ENCODE measurements around the gene ATR. TPM values are rescaled to one million over a fixed set of nuclear protein-coding genes. Genes with fewer than 3 reads are reported as not detected.
"Not testable (repeated sequence)": the region's sequence is repeated elsewhere in the genome, so short reads cannot be mapped to it uniquely, and the experiment has no call there.

ATR gene
- total RNA-seq, 1 experiment from 2014 or later, result 15.8 TPM

DNA sequence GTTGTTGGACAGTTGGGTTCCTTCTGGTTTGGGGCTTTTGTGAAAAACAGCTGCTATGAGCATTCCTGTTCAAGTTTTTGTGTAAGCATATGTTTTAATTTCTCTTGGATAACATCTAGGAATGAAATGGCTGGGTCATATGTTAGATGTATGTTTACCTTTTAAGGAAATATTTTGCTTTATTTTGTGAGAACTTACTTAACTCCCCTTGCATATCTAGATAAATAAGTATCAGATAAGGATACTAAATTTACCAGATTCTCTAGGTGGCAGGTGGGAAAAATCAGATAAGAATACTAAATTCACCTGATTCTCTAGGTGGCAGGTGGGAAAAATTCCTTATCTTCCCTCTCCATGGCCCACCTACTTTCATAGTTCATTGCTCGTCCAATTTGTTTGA, 16.6 kb upstream of the ATR start:
- Mint-ChIP-seq H3K4me1 (peaks cover 13 to 19% of the 10 kb centered on the region in 2 experiments), H3K36me3 (ENCODE audit: insufficient read depth in 1 of 3, low read depth in 3 of 3) (peaks cover 5 to 7% (median 5%) of the 10 kb centered on the region in 3 experiments; a peak in 6 of 7 replicates), H3K27ac (no peak overlapping the region), H3K9me3 (no peaks in the 10 kb centered on the region), H3K4me3 (peak overlapping the region; percentile 93 to 99), H3K27me3 (ENCODE audit: low read depth) (peaks cover 5% of the 10 kb centered on the region)
- DNase-seq, result no peak
- no peak overlapping the region for H4K91ac ChIP-seq (ENCODE audit: insufficient read length, low read depth, low read length)
- H2BK12ac ChIP-seq (ENCODE audit: insufficient read length, low read depth, low read length), result no peak overlapping the region
- H3K4me2 ChIP-seq (ENCODE audit: insufficient read depth, insufficient read length, low read length), result peak overlapping the region; percentile 65
- no peaks in the 10 kb centered on the region for H3K79me2 ChIP-seq (ENCODE audit: insufficient read depth, low read length)
- H3K27ac ChIP-seq (ENCODE audit: insufficient read length, low read depth, low read length), result no peak overlapping the region
- H2AFZ ChIP-seq (ENCODE audit: low read length), result no peak overlapping the region
- H3K9ac ChIP-seq (ENCODE audit: extremely low read depth, insufficient read length, low read length), result no peak overlapping the region
- no peak overlapping the region for H3K23ac ChIP-seq (ENCODE audit: insufficient read length, low read depth, low read length)
- no peaks in the 10 kb centered on the region for H3K4me1 ChIP-seq (ENCODE audit: insufficient read depth, low read length)
- H3K27me3 ChIP-seq (ENCODE audit: insufficient read depth, low read length), result no peaks in the 10 kb centered on the region
- H4K5ac ChIP-seq (ENCODE audit: insufficient read length, low read depth, low read length), result no peak overlapping the region
- no peak overlapping the region for H3K4ac ChIP-seq (ENCODE audit: low read depth, low read length)
- no peak overlapping the region for H2BK20ac ChIP-seq (ENCODE audit: low read depth, low read length, poor library complexity, severe bottlenecking)
- H3T11ph ChIP-seq (ENCODE audit: low read length), result no peak overlapping the region
- no peaks in the 10 kb centered on the region for H3K9me3 ChIP-seq (ENCODE audit: control insufficient read depth, low read depth, low read length)
- no CpG with 5 or more reads among the region's 1 CpG for WGBS (ENCODE audit: extremely low coverage, insufficient read length, low lambda C conversion rate)
- H4K20me1 ChIP-seq (ENCODE audit: control insufficient read depth, insufficient read depth, insufficient read length), result no peaks in the 10 kb centered on the region
- TF ChIP-seq, protein P1, sequence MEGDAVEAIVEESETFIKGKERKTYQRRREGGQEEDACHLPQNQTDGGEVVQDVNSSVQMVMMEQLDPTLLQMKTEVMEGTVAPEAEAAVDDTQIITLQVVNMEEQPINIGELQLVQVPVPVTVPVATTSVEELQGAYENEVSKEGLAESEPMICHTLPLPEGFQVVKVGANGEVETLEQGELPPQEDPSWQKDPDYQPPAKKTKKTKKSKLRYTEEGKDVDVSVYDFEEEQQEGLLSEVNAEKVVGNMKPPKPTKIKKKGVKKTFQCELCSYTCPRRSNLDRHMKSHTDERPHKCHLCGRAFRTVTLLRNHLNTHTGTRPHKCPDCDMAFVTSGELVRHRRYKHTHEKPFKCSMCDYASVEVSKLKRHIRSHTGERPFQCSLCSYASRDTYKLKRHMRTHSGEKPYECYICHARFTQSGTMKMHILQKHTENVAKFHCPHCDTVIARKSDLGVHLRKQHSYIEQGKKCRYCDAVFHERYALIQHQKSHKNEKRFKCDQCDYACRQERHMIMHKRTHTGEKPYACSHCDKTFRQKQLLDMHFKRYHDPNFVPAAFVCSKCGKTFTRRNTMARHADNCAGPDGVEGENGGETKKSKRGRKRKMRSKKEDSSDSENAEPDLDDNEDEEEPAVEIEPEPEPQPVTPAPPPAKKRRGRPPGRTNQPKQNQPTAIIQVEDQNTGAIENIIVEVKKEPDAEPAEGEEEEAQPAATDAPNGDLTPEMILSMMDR (conservative IDR thresholded peaks at IDR 0.05), result no peak
- no peak overlapping the region for H4K8ac ChIP-seq (replicated peaks; ENCODE audit: insufficient read length, low read depth, low read length)
- H2BK5ac ChIP-seq (ENCODE audit: insufficient read length, low read length), result no peak overlapping the region
- no peak overlapping the region for H2BK120ac ChIP-seq (ENCODE audit: low read depth, low read length, poor library complexity, severe bottlenecking)
- no peak overlapping the region for H3K14ac ChIP-seq (ENCODE audit: insufficient read depth, low read length)
- H3K79me1 ChIP-seq (ENCODE audit: insufficient read depth, low read depth, low read length, poor library complexity, severe bottlenecking), result no peaks in the 10 kb centered on the region
- no peak overlapping the region for H2AK5ac ChIP-seq (ENCODE audit: insufficient read length, low read length)
- no peak overlapping the region for H3K18ac ChIP-seq (ENCODE audit: insufficient read length, low read depth, low read length)
- no peak overlapping the region for H3K56ac ChIP-seq (ENCODE audit: insufficient read length, low read depth, low read length)
- H2BK15ac ChIP-seq (ENCODE audit: low read depth, low read length), result no peak overlapping the region
- H3K23me2 ChIP-seq (ENCODE audit: insufficient read length, low read depth, low read length, poor library complexity, severe bottlenecking), result peaks cover 7% of the 10 kb centered on the region

- H4K91ac ChIP-seq (ENCODE audit: insufficient read length, low read depth, low read length); H2BK20ac ChIP-seq (ENCODE audit: low read depth, low read length, poor library complexity, severe bottlenecking); H2BK120ac ChIP-seq (ENCODE audit: low read depth, low read length, poor library complexity, severe bottlenecking); H3K14ac ChIP-seq (ENCODE audit: insufficient read depth, low read length); H3K9ac ChIP-seq (ENCODE audit: extremely low read depth, insufficient read length, low read length); H4K20me1 ChIP-seq (ENCODE audit: control insufficient read depth, insufficient read depth, insufficient read length); H3K4me1 ChIP-seq (ENCODE audit: insufficient read depth, low read length); H2BK15ac ChIP-seq (ENCODE audit: low read depth, low read length); H3K79me1 ChIP-seq (ENCODE audit: insufficient read depth, low read depth, low read length, poor library complexity, severe bottlenecking); H3K9me3 ChIP-seq (ENCODE audit: control insufficient read depth, low read depth, low read length); H3K27ac ChIP-seq (ENCODE audit: insufficient read length, low read depth, low read length); H3K27me3 Mint-ChIP-seq (ENCODE audit: low read depth); H3K4me3 Mint-ChIP-seq; H2AK5ac ChIP-seq (ENCODE audit: insufficient read length, low read length); H3K27me3 ChIP-seq (ENCODE audit: insufficient read depth, low read length); H2BK5ac ChIP-seq (ENCODE audit: insufficient read length, low read length); H4K5ac ChIP-seq (ENCODE audit: insufficient read length, low read depth, low read length); H3K79me2 ChIP-seq (ENCODE audit: insufficient read depth, low read length); H3K18ac ChIP-seq (ENCODE audit: insufficient read length, low read depth, low read length); H3K36me3 Mint-ChIP-seq (ENCODE audit: insufficient read depth in 1 of 3, low read depth in 3 of 3); H2BK12ac ChIP-seq (ENCODE audit: insufficient read length, low read depth, low read length); H3K4me2 ChIP-seq (ENCODE audit: insufficient read depth, insufficient read length, low read length); H3T11ph ChIP-seq (ENCODE audit: low read length); H2AFZ ChIP-seq (ENCODE audit: low read length); H3K4ac ChIP-seq (ENCODE audit: low read depth, low read length); DNase-seq; H3K23me2 ChIP-seq (ENCODE audit: insufficient read length, low read depth, low read length, poor library complexity, severe bottlenecking); H3K23ac ChIP-seq (ENCODE audit: insufficient read length, low read depth, low read length); H3K56ac ChIP-seq (ENCODE audit: insufficient read length, low read depth, low read length); H4K8ac ChIP-seq (replicated peaks; ENCODE audit: insufficient read length, low read depth, low read length); H3K9me3 Mint-ChIP-seq; H3K27ac Mint-ChIP-seq: not testable (repeated sequence)
- H3K4me1 Mint-ChIP-seq, result peaks cover 8 to 11% of the 10 kb centered on the region in 2 experiments
- no CpG with 5 or more reads among the region's 7 CpGs for WGBS (ENCODE audit: extremely low coverage, insufficient read length, low lambda C conversion rate)
These were observed 13.7 kb upstream of the ATR start for GRCh38 chr3:142592268-142592667.

All from H9 (cell line).